ENCODE data around the gene HHIP. TPM values are rescaled to one million over a fixed set of nuclear protein-coding genes. Genes with fewer than 3 reads are reported as not detected.

Gene HHIP
- total RNA-seq, 1 donor from 2014 or later, result 38.3 TPM

GRCh38 chr4:144723471-144723870, 77.5 kb downstream of the HHIP start:
- no peaks in the 10 kb centered on the region for H3K9me3 Mint-ChIP-seq (ENCODE audit: low read depth)
- H3K4me3 Mint-ChIP-seq (ENCODE audit: unreplicated experiment), result no peak overlapping the region
- H3K36me3 Mint-ChIP-seq (ENCODE audit: low read depth), result peaks cover 1% of the 10 kb centered on the region
- peaks cover 16% of the 10 kb centered on the region for H3K4me1 Mint-ChIP-seq (ENCODE audit: low read depth)
- no peak for DNase-seq (ENCODE audit: low spot score)
- no peak overlapping the region for H3K27ac Mint-ChIP-seq (ENCODE audit: unreplicated experiment)
- no peaks in the 10 kb centered on the region for H3K27me3 Mint-ChIP-seq (ENCODE audit: low read depth)
- TF ChIP-seq CTCF (IDR thresholded peaks at IDR 0.05), result no peak

GRCh38 chr4:144729175-144729574, 83.2 kb downstream of the HHIP start:
- no peak for TF ChIP-seq CTCF (IDR thresholded peaks at IDR 0.05)
- DNase-seq (ENCODE audit: low spot score), result no peak
- no peaks in the 10 kb centered on the region for H3K9me3 Mint-ChIP-seq (ENCODE audit: low read depth)
- no peak overlapping the region for H3K4me3 Mint-ChIP-seq (ENCODE audit: unreplicated experiment)
- H3K27me3 Mint-ChIP-seq (ENCODE audit: low read depth), result no peaks in the 10 kb centered on the region
- no peak overlapping the region for H3K27ac Mint-ChIP-seq (ENCODE audit: unreplicated experiment)
- H3K36me3 Mint-ChIP-seq (ENCODE audit: low read depth), result peaks cover 1% of the 10 kb centered on the region
- peaks cover 3% of the 10 kb centered on the region for H3K4me1 Mint-ChIP-seq (ENCODE audit: low read depth)

- no peak for TF ChIP-seq CTCF (IDR thresholded peaks at IDR 0.05)
- H3K27ac Mint-ChIP-seq (ENCODE audit: unreplicated experiment), result no peak overlapping the region
- no peak for DNase-seq (ENCODE audit: low spot score)
- H3K27me3 Mint-ChIP-seq (ENCODE audit: low read depth), result no peaks in the 10 kb centered on the region
- H3K4me3 Mint-ChIP-seq (ENCODE audit: unreplicated experiment), result no peak overlapping the region
- H3K4me1 Mint-ChIP-seq (ENCODE audit: low read depth), result peaks cover 8% of the 10 kb centered on the region
- H3K9me3 Mint-ChIP-seq (ENCODE audit: low read depth), result no peaks in the 10 kb centered on the region
- no peaks in the 10 kb centered on the region for H3K36me3 Mint-ChIP-seq (ENCODE audit: low read depth)
These were observed 86.8 kb downstream of the HHIP start for GRCh38 chr4:144732584-144733428.

- DNase-seq (ENCODE audit: low spot score), result no peak
- Mint-ChIP-seq H3K36me3 (ENCODE audit: low read depth) (no peaks in the 10 kb centered on the region), H3K27ac (ENCODE audit: unreplicated experiment) (no peak overlapping the region), H3K9me3 (ENCODE audit: low read depth) (no peaks in the 10 kb centered on the region), H3K4me1 (ENCODE audit: low read depth) (peaks cover 8% of the 10 kb centered on the region), H3K4me3 (ENCODE audit: unreplicated experiment) (no peak overlapping the region), H3K27me3 (ENCODE audit: low read depth) (no peaks in the 10 kb centered on the region)
- no peak for TF ChIP-seq CTCF (IDR thresholded peaks at IDR 0.05)
These were observed 87.6 kb downstream of the HHIP start for GRCh38 chr4:144733566-144733965.

- DNase-seq (ENCODE audit: low spot score), result no peak
- Mint-ChIP-seq H3K4me1 (ENCODE audit: low read depth) (peaks cover 8% of the 10 kb centered on the region), H3K27ac (ENCODE audit: unreplicated experiment) (peak overlapping the region; percentile 36), H3K9me3 (ENCODE audit: low read depth) (no peaks in the 10 kb centered on the region), H3K36me3 (ENCODE audit: low read depth) (no peaks in the 10 kb centered on the region), H3K4me3 (ENCODE audit: unreplicated experiment) (no peak overlapping the region), H3K27me3 (ENCODE audit: low read depth) (no peaks in the 10 kb centered on the region)
- TF ChIP-seq CTCF (IDR thresholded peaks at IDR 0.05), result no peak
These were observed 88.6 kb downstream of the HHIP start for GRCh38 chr4:144734522-144734921.
